HG03280 (cell line): ENCODE data around the gene OTOG.

Source experiments
- ATAC-seq: cut with Tn5 transposase; IDR thresholded peaks from one replicate; pipeline ENCODE4 v1.9.1; 2021; ENCODE audit warnings: mild to moderate bottlenecking, moderate library complexity; ENCODE audit not compliant: unreplicated experiment

OTOG gene

DNA sequence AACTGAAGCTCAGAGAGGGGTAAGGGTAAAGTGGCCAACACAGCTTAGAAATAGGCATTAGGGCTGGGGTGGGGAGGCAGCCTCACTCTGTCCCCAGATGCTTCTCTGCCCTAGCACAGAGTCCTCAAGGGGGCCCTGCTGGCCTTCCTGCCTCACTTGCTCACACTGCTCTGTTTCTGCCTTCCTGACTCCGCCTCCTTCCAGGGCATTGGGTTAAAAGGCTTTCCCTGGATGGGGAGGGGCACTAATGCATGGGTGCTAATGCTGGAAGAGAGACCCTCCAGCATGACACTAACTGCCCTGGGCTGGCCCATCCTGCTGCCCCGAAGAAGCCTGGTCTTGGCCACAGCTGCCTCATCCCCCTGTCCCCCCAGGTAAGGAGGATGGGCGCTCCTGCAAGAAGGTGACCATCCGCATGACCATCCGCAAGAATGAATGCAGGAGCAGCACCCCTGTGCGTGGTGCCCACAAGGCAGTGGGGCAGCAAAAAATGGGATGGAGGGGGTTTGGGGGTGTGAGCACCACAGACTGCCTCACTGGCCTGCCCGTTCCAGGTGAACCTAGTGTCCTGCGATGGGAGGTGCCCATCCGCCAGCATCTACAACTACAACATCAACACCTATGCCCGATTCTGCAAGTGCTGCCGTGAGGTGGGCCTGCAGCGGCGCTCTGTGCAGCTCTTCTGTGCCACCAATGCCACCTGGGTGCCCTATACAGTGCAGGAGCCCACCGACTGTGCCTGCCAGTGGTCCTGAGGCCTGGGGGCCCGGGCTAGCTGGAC is 98.3 kb downstream of the OTOG start:
- ATAC-seq: no peak

GRCh38 chr11:17646451-17647145 is 99.5 kb downstream of the OTOG start:
- ATAC-seq: no peak

GRCh38 chr11:17648528-17648927 is 101.5 kb downstream of the OTOG start:
- ATAC-seq: no peak

DNA sequence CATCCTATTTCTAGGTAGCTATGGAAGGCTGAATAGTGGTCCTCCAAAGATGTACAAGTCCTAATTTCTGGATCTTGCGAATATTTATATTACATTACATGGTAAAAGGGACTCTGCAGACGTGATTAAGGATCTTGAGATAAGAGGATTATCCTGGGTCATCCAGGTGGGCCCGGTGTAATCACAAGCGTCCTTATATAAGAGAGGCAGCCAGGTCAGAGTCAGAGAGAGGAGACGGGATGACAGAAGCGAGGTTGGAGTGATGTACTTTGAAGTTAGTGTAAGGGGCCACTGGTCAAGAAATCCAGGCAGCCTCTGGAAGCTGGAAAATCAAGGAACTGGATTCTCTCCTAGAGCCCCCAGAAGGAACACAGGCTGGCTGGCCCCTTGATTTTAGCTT is 102.2 kb downstream of the OTOG start:
- ATAC-seq: no peak

DNA sequence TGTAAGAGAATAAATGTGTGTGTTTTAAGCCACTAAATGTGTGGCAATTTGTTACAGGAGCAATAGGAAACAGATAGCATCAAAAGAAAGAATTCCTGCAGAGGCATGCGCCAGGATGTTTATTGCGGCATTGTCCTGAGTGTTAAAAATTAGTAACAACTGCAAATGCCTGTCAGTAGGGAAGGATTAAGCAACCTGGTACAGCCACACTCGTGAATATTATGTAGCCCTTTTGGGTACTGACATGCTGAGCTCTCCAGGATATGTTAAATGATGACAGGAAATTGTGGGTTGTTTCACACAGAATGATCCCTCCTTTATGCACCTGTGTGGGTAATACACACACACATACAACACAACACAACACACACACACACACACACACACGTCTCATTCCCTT is 102.6 kb downstream of the OTOG start:
- ATAC-seq: no peak

GRCh38 chr11:17650127-17650911 is 103.3 kb downstream of the OTOG start:
- no peak for ATAC-seq

DNA sequence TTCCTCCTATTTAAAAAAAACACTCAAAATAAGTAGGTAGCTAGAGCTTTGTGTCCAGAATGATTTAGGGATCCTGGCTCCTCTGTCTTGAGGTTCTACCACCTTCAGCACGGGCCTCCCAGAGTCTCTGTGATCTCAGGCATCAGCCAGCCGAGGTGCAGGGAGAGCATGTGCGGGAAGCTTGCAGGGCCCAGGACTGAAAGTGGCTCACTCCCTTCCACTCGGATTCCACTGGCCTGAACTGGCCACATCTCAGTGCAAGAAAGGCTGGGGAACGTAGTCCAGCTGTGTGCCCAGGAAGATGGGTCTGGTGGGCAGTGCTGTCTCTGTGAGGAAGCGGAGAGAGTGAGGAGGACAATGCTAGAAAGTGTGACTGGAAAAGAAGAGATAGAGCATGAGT is 104.0 kb downstream of the OTOG start:
- no peak for ATAC-seq

GRCh38 chr11:17651681-17652080 is 104.6 kb downstream of the OTOG start:
- ATAC-seq: no peak

DNA sequence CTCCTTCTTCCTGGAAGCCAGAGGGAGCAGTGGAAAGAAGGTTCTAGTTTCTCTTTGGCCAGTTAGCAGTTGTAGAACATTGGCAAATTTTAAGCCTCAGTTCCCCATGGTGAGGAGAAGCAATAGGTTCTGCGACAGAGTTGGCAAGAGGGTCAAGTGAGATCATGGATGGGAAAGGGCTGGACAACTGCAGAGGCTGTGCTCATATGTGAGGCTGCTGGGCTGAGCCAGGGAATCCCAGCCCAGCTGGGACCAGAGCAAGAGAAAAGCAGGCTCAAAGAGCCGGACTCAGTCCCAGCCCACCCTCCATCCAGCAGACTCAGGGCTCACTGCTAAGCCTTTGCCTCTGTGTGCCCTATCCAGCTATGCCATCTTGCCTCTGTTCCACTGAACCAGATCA is 105.5 kb downstream of the OTOG start:
- ATAC-seq: no peak

DNA sequence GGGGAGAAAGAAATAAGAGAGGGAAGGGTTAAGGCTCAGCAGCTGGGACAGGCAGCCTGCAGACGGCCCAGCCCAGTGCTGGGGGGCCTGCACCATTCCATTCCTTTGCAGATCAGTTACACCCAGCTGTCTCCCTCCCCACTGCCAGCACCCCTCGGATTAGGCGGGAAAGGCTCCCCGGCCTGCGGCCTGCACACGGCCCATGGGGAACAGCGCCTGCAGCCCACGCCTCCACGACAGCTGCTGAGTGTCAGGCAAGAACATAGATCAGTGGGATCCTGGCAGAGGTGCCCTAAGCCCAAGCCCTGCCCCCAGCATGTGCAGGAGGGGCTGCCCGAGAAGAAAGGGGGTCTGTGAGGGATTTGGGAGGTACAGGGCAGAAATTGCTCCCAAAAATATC is 106.6 kb downstream of the OTOG start:
- no peak for ATAC-seq

GRCh38 chr11:17655682-17656081 is 108.6 kb downstream of the OTOG start:
- no peak for ATAC-seq

- ATAC-seq: no peak
Measured at GRCh38 chr11:17658211-17658610, 111.2 kb downstream of the OTOG start.

DNA sequence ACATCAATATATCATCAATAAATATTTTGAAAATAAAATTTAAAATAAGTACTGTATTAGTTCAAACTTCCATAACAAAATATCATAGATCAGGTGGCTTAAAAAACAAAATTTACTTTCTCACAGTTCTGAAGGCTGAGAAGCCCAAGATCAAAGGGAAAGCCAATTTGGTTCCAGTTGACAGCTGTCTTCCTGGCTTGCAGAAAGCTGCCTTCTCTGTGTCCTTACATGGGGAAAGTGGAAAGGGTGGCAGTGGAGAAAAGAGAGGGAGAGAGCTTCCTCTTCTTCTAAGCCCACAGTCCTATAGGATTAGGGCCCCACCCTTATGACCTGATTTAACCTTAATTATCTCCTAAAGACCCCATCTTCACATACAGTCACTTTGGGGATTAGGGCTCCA is 121.1 kb downstream of the OTOG start:
- ATAC-seq: no peak

- ATAC-seq: no peak
Measured at GRCh38 chr11:17672469-17672868, 125.4 kb downstream of the OTOG start.

DNA sequence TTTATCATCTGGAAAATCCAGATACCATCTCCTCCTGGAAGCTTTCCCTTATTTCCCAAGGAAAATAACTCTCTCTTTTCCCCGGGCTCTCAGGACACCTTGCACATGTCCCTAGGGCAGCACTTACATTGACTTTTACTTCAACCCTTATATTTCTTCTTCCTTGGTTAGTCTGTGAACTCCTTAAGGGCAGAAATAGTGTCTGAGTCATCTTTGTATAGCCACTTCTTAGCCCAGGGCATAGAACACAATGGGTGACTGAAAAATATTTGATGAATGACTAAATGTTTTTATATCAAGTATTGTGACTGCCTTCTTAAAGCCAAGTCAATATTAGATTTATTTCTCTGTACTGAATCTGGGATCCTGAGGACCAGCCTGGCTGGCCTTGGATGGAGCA is 126.9 kb downstream of the OTOG start:
- no peak for ATAC-seq

DNA sequence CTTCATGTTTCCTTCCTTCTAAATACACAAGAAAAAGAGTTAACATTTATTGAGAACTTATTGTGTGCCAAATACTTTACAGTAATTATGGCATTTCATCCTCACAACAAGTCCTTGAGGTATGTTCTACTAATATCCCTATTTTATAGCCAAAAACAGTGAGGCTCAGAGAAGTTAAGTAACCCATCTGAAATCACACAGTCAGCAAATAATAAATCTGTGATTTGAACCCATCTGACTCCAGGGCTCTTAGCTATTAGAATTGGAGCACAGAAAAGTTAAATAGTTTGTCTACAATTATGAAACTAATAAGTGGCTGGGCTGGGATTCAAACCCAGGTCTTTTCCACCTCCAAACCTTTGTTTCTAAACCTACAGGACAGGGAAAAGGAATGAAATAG is 135.8 kb downstream of the OTOG start:
- ATAC-seq: no peak

DNA sequence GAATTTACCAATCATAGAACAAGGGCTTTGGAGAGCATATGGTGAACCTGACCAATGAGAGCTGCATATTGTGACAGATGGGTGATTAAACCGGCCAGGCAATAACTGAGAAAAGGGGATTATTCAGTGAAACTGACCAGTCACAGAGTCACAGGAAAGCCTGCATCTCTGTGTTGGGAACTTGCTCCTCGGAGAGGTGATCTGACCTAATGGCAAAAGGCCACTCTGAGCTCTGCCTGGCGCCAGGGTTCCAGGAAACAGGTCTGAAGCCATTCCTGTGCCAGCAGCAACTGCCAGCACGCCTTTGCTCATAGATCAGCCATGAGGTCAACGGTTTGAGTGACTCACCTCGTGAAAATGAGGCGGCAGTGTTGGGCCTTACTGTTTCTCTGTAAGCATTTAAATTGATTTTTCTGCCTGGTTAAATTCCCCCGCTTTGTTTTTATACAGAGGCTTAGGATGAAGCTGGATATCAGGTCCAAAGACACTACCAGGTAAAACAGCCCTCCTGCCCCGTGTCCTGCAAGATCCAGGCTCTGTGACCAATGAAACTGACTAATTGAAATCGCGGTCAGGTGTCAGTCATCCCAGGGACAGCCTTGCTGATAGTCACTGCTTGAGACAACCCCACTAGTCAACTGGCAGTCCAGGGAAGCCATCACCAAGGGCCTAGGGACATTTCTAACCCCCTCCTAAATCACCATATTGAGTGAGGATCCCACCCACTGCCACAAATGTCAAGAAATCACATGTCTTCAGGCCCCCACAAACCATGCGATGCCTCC is 136.5 kb downstream of the OTOG start:
- ATAC-seq: no peak

GRCh38 chr11:17684550-17684949 is 137.5 kb downstream of the OTOG start:
- ATAC-seq: no peak

DNA sequence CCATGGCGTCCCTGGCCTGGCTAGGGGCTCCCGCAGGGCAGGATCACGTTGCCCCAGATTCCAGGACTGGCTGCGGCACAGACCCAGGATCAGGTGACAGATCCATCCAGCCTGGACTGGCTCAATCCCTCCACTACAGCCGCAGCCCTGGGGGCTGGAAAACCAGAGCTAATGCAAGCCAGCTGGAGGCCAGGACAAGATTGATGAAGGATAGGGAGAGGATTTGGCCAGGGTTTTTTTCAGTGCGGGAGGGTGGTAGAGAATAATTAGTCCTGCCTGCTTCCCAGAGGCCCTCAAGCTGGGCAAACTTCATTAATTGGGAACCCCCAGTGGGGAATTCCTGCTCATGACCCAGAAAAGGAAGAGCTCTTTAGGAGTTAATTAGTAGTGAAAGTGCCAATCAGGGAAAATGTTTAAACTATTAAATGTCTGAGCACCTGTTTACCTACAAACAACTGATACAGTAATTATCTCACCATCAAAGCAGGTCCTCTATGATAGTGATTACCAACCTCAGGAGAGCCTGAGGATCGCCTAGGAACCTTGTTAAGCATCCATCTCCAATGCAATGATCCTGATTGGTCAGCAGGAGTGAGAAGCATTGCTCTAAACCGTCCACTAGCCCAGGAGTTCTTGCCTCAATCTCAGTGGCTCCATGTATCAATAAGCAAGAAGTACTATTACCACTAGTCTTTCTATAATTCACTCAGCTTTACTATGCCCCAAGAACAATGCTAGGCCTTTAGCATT is 139.3 kb downstream of the OTOG start:
- ATAC-seq: no peak

GRCh38 chr11:17687946-17688670 is 141.0 kb downstream of the OTOG start:
- ATAC-seq: no peak
